Stomach (tissue), 9 donors: ENCODE data around the gene FKBP7. TPM values are rescaled to one million over a fixed set of nuclear protein-coding genes. Genes with fewer than 3 reads are reported as not detected.

Source experiments
- DNase-seq, 2 donors: peaks; one replicate each; pipeline versions ENCODE4 v3.0.0 to v3.0.0-alpha.2; 2013 to 2019
- H3K27ac ChIP-seq, 5 donors: fragments of 200-600 bp in 4 of 5; sonication (generic) in 4 of 5; one replicate each; pipeline ENCODE4 v1.5.1; 2013 to 2019; ENCODE audit warnings: mild to moderate bottlenecking in 1 of 5, moderate library complexity in 1 of 5
- H3K27me3 ChIP-seq, 3 donors: fragments of 200-600 bp; sonication (generic); one replicate each; pipeline ENCODE4 v1.5.1; 2017 to 2019; ENCODE audit warnings: mixed run types in 1 of 3
- H3K36me3 ChIP-seq, 4 donors: fragments of 200-600 bp; sonication (generic); 1 replicate in 3 of 4; 2 replicates in 1 of 4; pipeline ENCODE4 v1.5.1; 2016 to 2019
- H3K4me1 ChIP-seq, 4 donors: fragments of 200-600 bp; sonication (generic); one replicate each; pipeline ENCODE4 v1.5.1; 2016 to 2019
- H3K4me3 ChIP-seq, 4 donors: fragments of 200-600 bp; sonication (generic) in 3 of 4; one replicate each; pipeline ENCODE4 v1.5.1; 2016 to 2019; ENCODE audit warnings: mild to moderate bottlenecking in 1 of 4
- H3K9me3 ChIP-seq, 4 donors: fragments of 200-600 bp; sonication (generic); one replicate each; pipeline ENCODE4 v1.5.1; 2016 to 2019
- CTCF ChIP-seq, 7 experiments: fragments of 450-650 bp in 4 of 7; fragments of 200-600 bp in 3 of 7; sonication (generic) in 3 of 7; IDR thresholded peaks; one replicate each; pipeline ENCODE4 v1.5.1; 2016 to 2019; ENCODE audit warnings: antibody characterized with exemption in 7 of 7, control low read depth in 2 of 7, mild to moderate bottlenecking in 1 of 7
- EP300 ChIP-seq: sonication (generic); formaldehyde crosslinking; IDR thresholded peaks from one replicate; pipeline ENCODE4 v1.6.1; 2017; ENCODE audit warnings: antibody characterized with exemption
- POLR2A ChIP-seq, 4 donors: fragments of 450-650 bp; IDR thresholded peaks; one replicate each; pipeline ENCODE4 v1.6.1; 2016; ENCODE audit warnings: antibody characterized with exemption in 4 of 4, control low read depth in 2 of 4, mild to moderate bottlenecking in 1 of 4, moderate library complexity in 1 of 4
- POLR2AphosphoS5 ChIP-seq, 3 donors: sonication (generic); formaldehyde crosslinking; IDR thresholded peaks; one replicate each; pipeline ENCODE4 v1.6.1; 2016; ENCODE audit warnings: antibody characterized with exemption in 3 of 3
- WGBS, 5 donors: extraction: QIAGEN DNeasy Blood & Tissue Kit in 3 of 5; methylation state at CpG; one replicate each; pipeline versions ENCODE4 v1.1.5 to v1.1.7; 2013 to 2018; 5-methylcytosine and 5-hydroxymethylcytosine counted together
- intact Hi-C: fragments of 100-400 bp; cut with DNase I; formaldehyde crosslinking; loops from one replicate; pipeline ENCODE4 v1.15.1; 2023; ENCODE audit warnings: low total_unique reads
- polyA plus RNA-seq, 3 donors: library from polyadenylated mRNA; stranded (reverse); fragments of 200-250 nt; gene quantifications; one replicate each; pipeline ENCODE4 v1.2.3, GENCODE V29; 2013
- total RNA-seq, 5 donors: library from RNA; depleted of rRNA; stranded (reverse); fragments of >200 nt; gene quantifications; one replicate each; pipeline versions ENCODE4 v1.1.0 to v1.2.3, GENCODE V29; 2014 to 2016
- donor health status: healthy with polysubstance abuse.
- donor health status: Bipolar disorder and iron deficiency.
- donor health status: healthy.

FKBP7 gene
- total and polyA plus RNA-seq, 8 donors, result 0.87 to 31.4 (median 4.7) TPM

- H3K9me3 ChIP-seq, result no peaks in the 10 kb centered on the region
- H3K27ac ChIP-seq, result peak overlapping the region; percentile 92 to 97 (median 95)
- peak in 1 of 2 donors; percentile 17 for DNase-seq
- no peaks in the 10 kb centered on the region for H3K36me3 ChIP-seq
- intact Hi-C loops, result no loop called here
- WGBS, 5 donors, result 26 to 30% (median 27%) methylated on average over 19 of the region's 19 CpGs
- TF ChIP-seq EP300 (no peak), POLR2AphosphoS5 (IDR thresholded peaks at IDR 0.05) (no peak), CTCF (IDR thresholded peaks at IDR 0.05) (peak in 1 of 7 experiments; percentile 6), POLR2A (IDR thresholded peaks at IDR 0.05) (no peak)
- H3K4me3 ChIP-seq, result peak overlapping the region; percentile 64 to 94 (median 88)
- peaks cover 51 to 69% (median 61%) of the 10 kb centered on the region in 4 donors for H3K4me1 ChIP-seq
- H3K27me3 ChIP-seq, result no peaks in the 10 kb centered on the region
These were observed 1.4 kb upstream of the FKBP7 start for GRCh38 chr2:178479758-178480226.

GRCh38 chr2:178479275-178479616, 846 bp upstream of the FKBP7 start:
- Histone ChIP-seq H3K27ac (peak overlapping the region; percentile 86 to 97 (median 95)), H3K27me3 (no peaks in the 10 kb centered on the region), H3K36me3 (no peaks in the 10 kb centered on the region), H3K4me1 (peaks cover 45 to 64% (median 56%) of the 10 kb centered on the region in 4 donors), H3K9me3 (no peaks in the 10 kb centered on the region), H3K4me3 (peak overlapping the region; percentile 56 to 69 (median 62))
- DNase-seq, result no peak
- intact Hi-C loops, result no loop called here
- TF ChIP-seq POLR2AphosphoS5 (IDR thresholded peaks at IDR 0.05) (no peak), EP300 (no peak), CTCF (IDR thresholded peaks at IDR 0.05) (no peak), POLR2A (IDR thresholded peaks at IDR 0.05) (no peak)
- WGBS, 5 donors, result 46 to 56% (median 51%) methylated on average over 4 of the region's 4 CpGs

- no peak for DNase-seq
These were observed 316 bp downstream of the FKBP7 start for GRCh38 chr2:178478130-178478438.

GRCh38 chr2:178477443-178478129, 814 bp downstream of the FKBP7 start:
- Histone ChIP-seq H3K27ac (peak overlapping the region in 4 of 5 donors; percentile 92 to 97 (median 96)), H3K4me3 (peak overlapping the region; percentile 56 to 69 (median 62)), H3K9me3 (no peaks in the 10 kb centered on the region), H3K4me1 (peaks cover 30 to 47% (median 40%) of the 10 kb centered on the region in 4 donors), H3K27me3 (no peaks in the 10 kb centered on the region), H3K36me3 (no peaks in the 10 kb centered on the region)
- 5 to 15% (median 8%) methylated on average over 3 of the region's 3 CpGs for WGBS, 5 donors
- intact Hi-C loops, result no loop called here
- no peak for TF ChIP-seq CTCF (IDR thresholded peaks at IDR 0.05)
- no peak for TF ChIP-seq POLR2AphosphoS5 (IDR thresholded peaks at IDR 0.05)
- TF ChIP-seq EP300, result no peak
- no peak for TF ChIP-seq POLR2A (IDR thresholded peaks at IDR 0.05)
- DNase-seq, result no peak

More at GRCh38 chr2:178478130-178478438, 316 bp downstream of the FKBP7 start:
- WGBS, 5 donors, result 0 to 1% (median 1%) methylated on average over 10 of the region's 10 CpGs
- peaks cover 34 to 52% (median 45%) of the 10 kb centered on the region in 4 donors for H3K4me1 ChIP-seq
- no peak for TF ChIP-seq EP300
- TF ChIP-seq CTCF (IDR thresholded peaks at IDR 0.05), result no peak
- TF ChIP-seq POLR2A (IDR thresholded peaks at IDR 0.05), result no peak
- TF ChIP-seq POLR2AphosphoS5 (IDR thresholded peaks at IDR 0.05), result no peak
- no peaks in the 10 kb centered on the region for H3K27me3 ChIP-seq
- H3K9me3 ChIP-seq, result no peaks in the 10 kb centered on the region
- peak overlapping the region; percentile 86 to 97 (median 95) for H3K27ac ChIP-seq
- H3K4me3 ChIP-seq, result peak overlapping the region; percentile 56 to 69 (median 62)
- H3K36me3 ChIP-seq, result no peaks in the 10 kb centered on the region
- intact Hi-C loops, result no loop called here
